D341Med (cell line): ENCODE results near the gene CELF2.

Experiments used
- DNase-seq: peaks from one replicate; pipeline ENCODE4 v3.0.0; 2012; ENCODE audit warnings: low spot score

Gene CELF2

GRCh38 chr10:11135709-11136108, 118.0 kb downstream of the CELF2 start:
- DNase-seq: no peak

GRCh38 chr10:11138314-11139033, 120.8 kb downstream of the CELF2 start:
- DNase-seq: no peak

GRCh38 chr10:11140963-11141362, 123.3 kb downstream of the CELF2 start:
- DNase-seq: no peak

GRCh38 chr10:11141571-11142091, 124.0 kb downstream of the CELF2 start:
- no peak for DNase-seq

- no peak for DNase-seq
These were observed 125.1 kb downstream of the CELF2 start for GRCh38 chr10:11142777-11143176.

- DNase-seq: no peak
These were observed 125.6 kb downstream of the CELF2 start for GRCh38 chr10:11143242-11143641.

GRCh38 chr10:11144626-11145494, 127.2 kb downstream of the CELF2 start:
- no peak for DNase-seq

- DNase-seq: no peak
These were observed 127.8 kb downstream of the CELF2 start for GRCh38 chr10:11145495-11145855.

GRCh38 chr10:11146402-11147171, 128.9 kb downstream of the CELF2 start:
- DNase-seq: no peak

- no peak for DNase-seq
These were observed 130.1 kb downstream of the CELF2 start for GRCh38 chr10:11147722-11148121.

GRCh38 chr10:11148142-11149028, 130.7 kb downstream of the CELF2 start:
- DNase-seq: no peak

- DNase-seq: no peak
These were observed 132.1 kb downstream of the CELF2 start for GRCh38 chr10:11149807-11150141.

GRCh38 chr10:11150231-11150731, 132.6 kb downstream of the CELF2 start:
- no peak for DNase-seq

- no peak for DNase-seq
These were observed 133.3 kb downstream of the CELF2 start for GRCh38 chr10:11150879-11151415.

- no peak for DNase-seq
These were observed 135.1 kb downstream of the CELF2 start for GRCh38 chr10:11152801-11153200.

GRCh38 chr10:11153245-11153644, 135.6 kb downstream of the CELF2 start:
- DNase-seq: no peak

- DNase-seq: no peak
These were observed 136.1 kb downstream of the CELF2 start for GRCh38 chr10:11153766-11154165.

- no peak for DNase-seq
These were observed 136.7 kb downstream of the CELF2 start for GRCh38 chr10:11154333-11154732.

GRCh38 chr10:11154849-11155498, 137.3 kb downstream of the CELF2 start:
- no peak for DNase-seq

GRCh38 chr10:11156480-11156879, 138.8 kb downstream of the CELF2 start:
- DNase-seq: no peak
